IMR-90 (cell line): Measurements from ENCODE around the gene CHRM4. TPM values are rescaled to one million over a fixed set of nuclear protein-coding genes. Genes with fewer than 3 reads are reported as not detected.

Source experiments
- ATAC-seq: fragments of 200-7000 bp; cut with Tn5 transposase; 2 replicates; pipeline ENCODE4 v1.9.1; 2020; ENCODE audit warnings: low read depth, mild to moderate bottlenecking, moderate library complexity
- BruUV-seq: library from RNA; stranded (reverse); fragments of 400-500 nt; replicated peaks from 2 replicates; lab custom pipeline; 2021; lab: Mats Ljungman, UMichigan
- CTCF ChIA-PET: fragments of 300-600 bp; formaldehyde crosslinking; extraction: SDS; loops from one replicate; lab custom pipeline; 2021; ENCODE audit warnings: antibody characterized with exemption; lab: Yijun Ruan, JAX
- POLR2A ChIA-PET: fragments of 300-600 bp; sonication (Branson Sonifier 250); formaldehyde crosslinking; loops from one replicate; lab custom pipeline; 2022; ENCODE audit warnings: antibody characterized with exemption; ENCODE audit not compliant: unreplicated experiment; lab: Charles Lee
- DNase-seq: peaks from one replicate; pipeline ENCODE4 v3.0.0; 2013
- H2AFZ ChIP-seq: replicated peaks from 2 replicates; pipeline ENCODE3; 2013; ENCODE audit warnings: low read length, mild to moderate bottlenecking; ENCODE audit not compliant: poor library complexity
- H2AK5ac ChIP-seq: 2 replicates; pipeline ENCODE4 v1.6.1; 2013; ENCODE audit warnings: low read depth, low read length, inconsistent platforms
- H2AK9ac ChIP-seq: replicated peaks from 2 replicates; pipeline ENCODE3; 2013; ENCODE audit warnings: mild to moderate bottlenecking, low read depth, low read length, moderate library complexity; ENCODE audit not compliant: poor library complexity
- H2BK120ac ChIP-seq: 2 replicates; pipeline ENCODE4 v1.6.1; 2013; ENCODE audit warnings: low read depth, low read length, inconsistent platforms
- H2BK15ac ChIP-seq: 3 replicates; pipeline ENCODE4 v1.6.1; 2013; ENCODE audit warnings: low read depth, low read length, inconsistent platforms
- H2BK20ac ChIP-seq: 2 replicates; pipeline ENCODE4 v1.6.1; 2013; ENCODE audit warnings: low read depth, mild to moderate bottlenecking, inconsistent platforms, low read length, moderate library complexity
- H2BK5ac ChIP-seq: 2 replicates; pipeline ENCODE4 v1.6.1; 2013; ENCODE audit warnings: mild to moderate bottlenecking, low read depth, low read length, inconsistent platforms; ENCODE audit not compliant: poor library complexity, severe bottlenecking
- H3K14ac ChIP-seq: replicated peaks from 2 replicates; pipeline ENCODE4 v1.6.1; 2013; ENCODE audit warnings: low read depth, low read length, inconsistent platforms
- H3K18ac ChIP-seq: 2 replicates; pipeline ENCODE4 v1.6.1; 2013; ENCODE audit warnings: low read depth, low read length, control low read depth
- H3K23ac ChIP-seq: 2 replicates; pipeline ENCODE4 v1.6.1; 2013; ENCODE audit warnings: low read depth, low read length, inconsistent platforms
- H3K27ac ChIP-seq: 2 replicates; pipeline ENCODE4 v1.5.1; 2013; ENCODE audit warnings: mild to moderate bottlenecking, control low read depth, low read length; ENCODE audit not compliant: insufficient read depth
- H3K27me3 ChIP-seq: 2 replicates; pipeline ENCODE4 v1.6.1; 2013; ENCODE audit warnings: low read length; ENCODE audit not compliant: control insufficient read depth, insufficient read depth
- H3K36me3 ChIP-seq: 2 replicates; pipeline ENCODE4 v1.6.1; 2013; ENCODE audit warnings: low read length, mixed read lengths; ENCODE audit not compliant: control insufficient read depth, insufficient read depth
- H3K4ac ChIP-seq: 2 replicates; pipeline ENCODE4 v1.6.1; 2013; ENCODE audit warnings: low read depth, low read length, inconsistent platforms
- H3K4me1 ChIP-seq: 2 replicates; pipeline ENCODE4 v1.6.1; 2013; ENCODE audit warnings: low read length, mixed read lengths; ENCODE audit not compliant: control insufficient read depth, insufficient read depth
- H3K4me2 ChIP-seq: 2 replicates; pipeline ENCODE4 v1.6.1; 2013; ENCODE audit warnings: low read depth, mild to moderate bottlenecking, control low read depth, low read length, moderate library complexity
- H3K4me3 ChIP-seq: 2 replicates; pipeline ENCODE4 v1.5.1; 2013; ENCODE audit warnings: low read depth, mild to moderate bottlenecking, control low read depth, low read length, moderate library complexity; ENCODE audit not compliant: insufficient read depth
- H3K56ac ChIP-seq: 2 replicates; pipeline ENCODE4 v1.6.1; 2013; ENCODE audit warnings: low read length, inconsistent platforms; ENCODE audit not compliant: insufficient read depth; ENCODE audit errors: extremely low read depth
- H3K79me1 ChIP-seq, 2 experiments: 2 replicates each; pipeline ENCODE4 v1.6.1; 2013; ENCODE audit warnings: low read length in 2 of 2, inconsistent platforms in 1 of 2, low read depth in 1 of 2
- H3K9ac ChIP-seq: 2 replicates; pipeline ENCODE4 v1.6.1; 2013; ENCODE audit warnings: low read depth, low read length, control low read depth
- H3K9me1 ChIP-seq: 2 replicates; pipeline ENCODE4 v1.6.1; 2013; ENCODE audit warnings: low read length, inconsistent platforms; ENCODE audit not compliant: insufficient read depth
- H3K9me3 ChIP-seq: 2 replicates; pipeline ENCODE4 v1.6.1; 2013; ENCODE audit warnings: low read length; ENCODE audit not compliant: control insufficient read depth, insufficient read depth
- H4K20me1 ChIP-seq: 2 replicates; pipeline ENCODE4 v1.6.1; 2013; ENCODE audit warnings: low read length, inconsistent platforms; ENCODE audit not compliant: insufficient read depth
- H4K5ac ChIP-seq: 2 replicates; pipeline ENCODE4 v1.6.1; 2013; ENCODE audit warnings: mild to moderate bottlenecking, low read depth, low read length, control low read depth
- H4K8ac ChIP-seq, 2 experiments: 2 replicates each; pipeline ENCODE4 v1.6.1; 2013; ENCODE audit warnings: low read depth in 2 of 2, low read length in 2 of 2, control low read depth in 1 of 2, inconsistent platforms in 1 of 2
- H4K91ac ChIP-seq: 2 replicates; pipeline ENCODE4 v1.6.1; 2013; ENCODE audit warnings: low read depth, low read length, inconsistent platforms; ENCODE audit not compliant: insufficient read depth
- BHLHE40 ChIP-seq: fragments of 150-350 bp; IDR thresholded peaks from 2 replicates; pipeline ENCODE4 v1.6.1; 2016; ENCODE audit warnings: mild to moderate bottlenecking, low read depth, low read length
- FOS ChIP-seq: fragments of 150-350 bp; IDR thresholded peaks from 2 replicates; pipeline ENCODE4 v1.6.1; 2016; ENCODE audit warnings: low read depth, low read length
- MAFK ChIP-seq: IDR thresholded peaks from 2 replicates; pipeline ENCODE4 v1.6.1; 2012; ENCODE audit warnings: low read depth, low read length, improper control_type of control experiment
- RFX5 ChIP-seq: IDR thresholded peaks from 2 replicates; pipeline ENCODE4 v1.8.0; 2012; ENCODE audit warnings: low read depth, mild to moderate bottlenecking, low read length, moderate library complexity
- WGBS, 2 experiments: methylation state at CpG; one replicate each; pipeline versions ENCODE4 v1.1.5 to v1.1.7; 2013; ENCODE audit warnings: missing lambda C conversion rate in 2 of 2; ENCODE audit not compliant: insufficient read length in 1 of 2; ENCODE audit errors: extremely low coverage in 2 of 2; 5-methylcytosine and 5-hydroxymethylcytosine counted together
- dilution Hi-C: fragments of 300-500 bp; cut with HindIII; formaldehyde crosslinking; loops from one replicate; pipeline ENCODE4 v1.14.3; 2018; ENCODE audit warnings: low sequenced_read_pairs; ENCODE audit not compliant: unreplicated experiment
- in situ Hi-C: fragments of 300-500 bp; cut with MboI; formaldehyde crosslinking; loops from 3 replicates; pipeline ENCODE4 v1.14.3; 2019; ENCODE audit warnings: low sequenced_read_pairs, inconsistent platforms, mixed read lengths
- intact Hi-C: fragments of 100-400 bp; cut with micrococcal nuclease; formaldehyde crosslinking; loops from 2 replicates; pipeline ENCODE4 v1.10.0; 2022
- polyA plus RNA-seq, 3 experiments: library from polyadenylated mRNA; depleted of rRNA; stranded (reverse); fragments of >200 nt; gene quantifications; 2 replicates each; pipeline ENCODE4 v1.2.3, GENCODE V29; 2012; ENCODE audit warnings: low replicate concordance in 1 of 3
- total RNA-seq: library from RNA; depleted of rRNA; stranded (reverse); fragments of >200 nt; gene quantifications from 2 replicates; pipeline ENCODE4 v1.2.3, GENCODE V29; 2012

The CHRM4 gene
- total and polyA plus RNA-seq, 2 of the 4 experiments (the other 2 are of a cell fraction), result 0.09 to 0.18 TPM

DNA sequence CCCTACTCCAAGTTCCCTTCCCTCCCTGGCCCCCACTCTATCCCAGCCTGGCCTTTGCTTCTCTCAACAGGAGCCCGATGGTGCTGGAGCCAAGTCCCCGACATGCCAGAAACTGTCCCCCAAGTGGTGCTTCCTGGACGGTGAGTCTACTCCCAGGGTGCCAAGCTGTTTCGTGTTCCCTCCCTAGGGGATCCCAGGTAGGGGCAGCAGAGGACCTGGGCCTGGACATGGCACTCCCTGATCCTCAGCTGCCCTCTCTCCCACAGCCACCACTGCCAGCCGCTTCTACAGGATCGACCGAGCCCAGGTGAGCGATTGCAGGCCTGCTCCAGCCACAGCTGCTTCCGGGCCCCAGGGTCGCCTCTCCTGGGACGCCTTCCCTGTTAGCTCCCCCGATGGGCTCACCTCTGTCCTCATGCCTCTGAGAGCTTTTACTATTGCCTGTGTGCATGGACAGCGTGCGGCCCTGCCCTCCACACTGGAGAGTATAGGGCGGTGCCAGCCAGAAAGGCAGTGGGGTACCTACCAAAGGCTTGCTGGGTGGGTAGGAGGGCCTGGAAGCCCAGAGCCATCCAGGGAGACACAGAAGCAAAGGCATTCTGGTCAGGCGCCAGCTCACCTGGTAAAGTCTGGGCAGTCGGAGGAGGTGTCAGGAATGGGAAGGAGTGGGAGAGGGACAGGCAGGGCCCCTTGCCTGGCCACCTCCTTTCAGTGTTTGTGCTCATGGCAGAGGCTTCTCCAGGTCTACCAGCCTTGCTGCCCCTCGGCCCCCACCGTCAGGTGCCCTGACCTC is 15.1 kb downstream of the CHRM4 start:
- Histone ChIP-seq H3K4me2 (no peak overlapping the region), H3K27ac (no peak overlapping the region), H3K79me1 (no peaks in the 10 kb centered on the region), H3K27me3 (no peaks in the 10 kb centered on the region), H3K9ac (no peak overlapping the region), H3K18ac (no peak overlapping the region), H3K14ac (no peak overlapping the region), H3K9me3 (no peaks in the 10 kb centered on the region), H4K8ac (no peak overlapping the region), H3K36me3 (peaks cover 29% of the 10 kb centered on the region), H4K91ac (no peak overlapping the region), H2BK15ac (no peak overlapping the region), H2AFZ (no peak overlapping the region), H3K4me3 (no peak overlapping the region), H2AK5ac (no peak overlapping the region), H4K5ac (no peak overlapping the region), H2BK5ac (no peak overlapping the region), H3K4me1 (peaks cover 4% of the 10 kb centered on the region), H4K20me1 (no peaks in the 10 kb centered on the region), H2AK9ac (no peak overlapping the region), H3K56ac (no peak overlapping the region), H2BK20ac (no peak overlapping the region), H3K23ac (no peak overlapping the region), H3K9me1 (no peaks in the 10 kb centered on the region), H2BK120ac (no peak overlapping the region), H3K4ac (no peak overlapping the region)
- ATAC-seq (no peak), DNase-seq (no peak)
- dilution Hi-C loops, result no loop called here
- BruUV-seq, result no TSS peak
- in situ Hi-C loops, result no loop called here
- ChIA-PET POLR2A (no interaction called here), CTCF (no interaction called here)
- 100% methylated on average over 8 of the region's 19 CpGs; no CpG with 5 or more reads in 1 of the 2 experiments for WGBS, 2 experiments
- intact Hi-C loops, result no loop called here
- no peak for TF ChIP-seq FOS
- TF ChIP-seq RFX5, result no peak
- TF ChIP-seq MAFK, result no peak
- no peak for TF ChIP-seq BHLHE40
